Esophagus squamous epithelium (tissue), 4 donors: Measurements from ENCODE around the gene CHERP.

ENCODE experiments used
- CTCF ChIP-seq, 6 experiments: fragments of 450-650 bp in 4 of 6; fragments of 200-600 bp in 2 of 6; sonication (generic) in 2 of 6; IDR thresholded peaks; one replicate each; pipeline ENCODE4 v1.5.1; 2016 to 2019; ENCODE audit warnings: antibody characterized with exemption in 6 of 6, mild to moderate bottlenecking in 4 of 6, moderate library complexity in 4 of 6
- POLR2A ChIP-seq, 4 donors: fragments of 450-650 bp; IDR thresholded peaks; one replicate each; pipeline ENCODE4 v1.6.1; 2017; ENCODE audit warnings: antibody characterized with exemption in 4 of 4, mild to moderate bottlenecking in 4 of 4, moderate library complexity in 3 of 4

- TF ChIP-seq CTCF (IDR thresholded peaks at IDR 0.05) (no peak), POLR2A (IDR thresholded peaks at IDR 0.05) (no peak)
Observed at GRCh38 chr19:16520986-16521624, 21.1 kb downstream of the CHERP start.
